A549 (cell line): ENCODE data around the gene WDFY2. TPM values are rescaled to one million over a fixed set of nuclear protein-coding genes. Genes with fewer than 3 reads are reported as not detected.

ENCODE experiments used
- ATAC-seq, 2 experiments: fragments of 200-7000 bp in 1 of 2; fragments of >200 bp in 1 of 2; cut with Nextera tagmentation in 1 of 2; cut with Tn5 transposase in 1 of 2; 3 replicates each; pipeline versions ENCODE4 v1.8.0 to v1.9.1; 2018 to 2020; ENCODE audit warnings: mild to moderate bottlenecking in 1 of 2, moderate library complexity in 1 of 2
- CTCF ChIA-PET: fragments of 300-600 bp; sonication (Branson Sonifier 250); formaldehyde crosslinking; extraction: SDS; loops from one replicate; lab custom pipeline; 2021; ENCODE audit warnings: antibody characterized with exemption, inconsistent platforms; lab: Yijun Ruan, JAX
- POLR2A ChIA-PET: fragments of 350-600 bp; formaldehyde crosslinking; extraction: SDS; loops from one replicate; lab custom pipeline; 2021; ENCODE audit warnings: antibody characterized with exemption, inconsistent platforms; lab: Yijun Ruan, JAX
- DNase-seq, 2 experiments: peaks; one replicate each; pipeline versions ENCODE4 v3.0.0 to v3.0.0-alpha.2; 2011 to 2016; ENCODE audit warnings: low read depth in 1 of 2, low spot score in 1 of 2
- FAIRE-seq: peaks from 2 replicates; lab custom pipeline; 2011; peaks lifted over from hg19 to GRCh38; lab: Jason Lieb, UNC
- H3K27ac ChIP-seq, 2 experiments: fragments of >200 bp; sonication (Bioruptor Twin); formaldehyde crosslinking; 3 replicates each; pipeline ENCODE4 v1.5.1; 2016 to 2017
- H3K4me1 ChIP-seq: fragments of >200 bp; sonication (Bioruptor Twin); formaldehyde crosslinking; 3 replicates; pipeline ENCODE4 v1.6.1; 2016
- H3K4me2 ChIP-seq: fragments of >200 bp; sonication (Bioruptor Twin); formaldehyde crosslinking; 3 replicates; pipeline ENCODE4 v1.6.1; 2016
- H3K4me3 ChIP-seq: fragments of >200 bp; sonication (Bioruptor Twin); formaldehyde crosslinking; 3 replicates; pipeline ENCODE4 v1.5.1; 2016
- H3K9me3 ChIP-seq: fragments of >200 bp; sonication (Bioruptor Twin); formaldehyde crosslinking; 3 replicates; pipeline ENCODE4 v1.6.1; 2016
- CEBPB ChIP-seq, 2 experiments: fragments of >200 bp in 1 of 2; sonication (Bioruptor Twin) in 1 of 2; formaldehyde crosslinking in 1 of 2; IDR thresholded peaks; 2 replicates each; pipeline ENCODE4 v1.6.1; 2012 to 2016
- FOSL2 ChIP-seq, 2 experiments: fragments of 450-650 bp in 1 of 2; fragments of >200 bp in 1 of 2; sonication (Bioruptor Twin) in 1 of 2; formaldehyde crosslinking; IDR thresholded peaks; 2 replicates each; pipeline versions ENCODE4 v1.5.0 to v1.6.1; 2016 to 2020; ENCODE audit warnings: mild to moderate bottlenecking in 1 of 2, moderate library complexity in 1 of 2
- HDAC2 ChIP-seq: fragments of 200-600 bp; sonication (generic); IDR thresholded peaks from 2 replicates; pipeline ENCODE4 v1.6.1; 2016
- JUNB ChIP-seq: fragments of >200 bp; sonication (Bioruptor Twin); formaldehyde crosslinking; IDR thresholded peaks from 2 replicates; pipeline ENCODE4 v1.6.1; 2016
- KDM1A ChIP-seq: fragments of 200-600 bp; sonication (generic); IDR thresholded peaks from 2 replicates; pipeline ENCODE4 v1.6.1; 2016; ENCODE audit warnings: low read depth, mild to moderate bottlenecking
- MAFK ChIP-seq: fragments of 450-650 bp; IDR thresholded peaks from 2 replicates; pipeline ENCODE4 v1.6.1; 2014; ENCODE audit not compliant: partially characterized antibody
- NFE2L2 ChIP-seq: fragments of 150-350 bp; conservative IDR thresholded peaks from 2 replicates; pipeline ENCODE4 v1.6.1; 2014; ENCODE audit warnings: low read length
- NR3C1 ChIP-seq: fragments of >200 bp; sonication (Bioruptor Twin); formaldehyde crosslinking; IDR thresholded peaks from 3 replicates; pipeline ENCODE4 v1.6.1; 2017
- POLR2A ChIP-seq: IDR thresholded peaks from 2 replicates; pipeline ENCODE4 v1.6.1; 2012; ENCODE audit warnings: mild to moderate bottlenecking, low read length
- RAD21 ChIP-seq, 2 experiments: fragments of >200 bp in 1 of 2; sonication (Bioruptor Twin) in 1 of 2; formaldehyde crosslinking in 1 of 2; IDR thresholded peaks in 1 of 2; conservative IDR thresholded peaks in 1 of 2; 2 replicates in 1 of 2; 3 replicates in 1 of 2; pipeline ENCODE4 v1.6.1; 2012 to 2018; ENCODE audit warnings: inconsistent platforms in 1 of 2
- RCOR1 ChIP-seq: fragments of 150-350 bp; IDR thresholded peaks from 2 replicates; pipeline ENCODE4 v1.6.1; 2014; ENCODE audit warnings: antibody characterized with exemption, low read length, low read depth
- RNF2 ChIP-seq: fragments of 200-600 bp; sonication (generic); IDR thresholded peaks from 2 replicates; pipeline ENCODE4 v1.6.1; 2016; ENCODE audit warnings: low read depth, mild to moderate bottlenecking, antibody characterized with exemption, moderate library complexity, borderline replicate concordance
- SREBF2 ChIP-seq: fragments of 450-650 bp; IDR thresholded peaks from 2 replicates; pipeline ENCODE4 v1.6.1; 2014; ENCODE audit warnings: mild to moderate bottlenecking, moderate library complexity
- ZC3H11A ChIP-seq: fragments of 450-650 bp; IDR thresholded peaks from 2 replicates; pipeline ENCODE4 v1.6.1; 2014; ENCODE audit warnings: antibody characterized with exemption, mild to moderate bottlenecking
- WGBS: methylation state at CpG from one replicate; pipeline ENCODE4 v1.1.6; 2017; ENCODE audit errors: missing lambda C conversion rate; 5-methylcytosine and 5-hydroxymethylcytosine counted together
- polyA plus RNA-seq, 4 experiments: library from polyadenylated mRNA; depleted of rRNA in 3 of 4; stranded (reverse); fragments of >200 nt; fragmentation: RNase III in 1 of 4; extraction: RNeasy Plus Mini Kit Qiagen cat#74134 plus additional on column Dnase treatment in 1 of 4; gene quantifications; 2 replicates in 3 of 4; 3 replicates in 1 of 4; pipeline ENCODE4 v1.2.3, GENCODE V29; 2011 to 2017
- TF ChIP-seq, protein P1 (sequence below): IDR thresholded peaks from 2 replicates; pipeline ENCODE4 v1.6.1; 2012
- TF ChIP-seq, protein P2 (sequence below): fragments of >200 bp; sonication (Bioruptor Twin); formaldehyde crosslinking; IDR thresholded peaks from 3 replicates; pipeline ENCODE4 v1.6.1; 2016
- TF ChIP-seq, protein P3 (sequence below): fragments of 450-650 bp; IDR thresholded peaks from 2 replicates; pipeline ENCODE4 v1.6.1; 2014; ENCODE audit warnings: antibody characterized with exemption
- TF ChIP-seq, protein P4 (sequence below): IDR thresholded peaks from 2 replicates; pipeline ENCODE4 v1.6.1; 2012

The WDFY2 gene
- polyA plus RNA-seq, 2 of the 4 experiments (the other 2 are of a cell fraction) = 5.2 to 8.5 TPM

DNA sequence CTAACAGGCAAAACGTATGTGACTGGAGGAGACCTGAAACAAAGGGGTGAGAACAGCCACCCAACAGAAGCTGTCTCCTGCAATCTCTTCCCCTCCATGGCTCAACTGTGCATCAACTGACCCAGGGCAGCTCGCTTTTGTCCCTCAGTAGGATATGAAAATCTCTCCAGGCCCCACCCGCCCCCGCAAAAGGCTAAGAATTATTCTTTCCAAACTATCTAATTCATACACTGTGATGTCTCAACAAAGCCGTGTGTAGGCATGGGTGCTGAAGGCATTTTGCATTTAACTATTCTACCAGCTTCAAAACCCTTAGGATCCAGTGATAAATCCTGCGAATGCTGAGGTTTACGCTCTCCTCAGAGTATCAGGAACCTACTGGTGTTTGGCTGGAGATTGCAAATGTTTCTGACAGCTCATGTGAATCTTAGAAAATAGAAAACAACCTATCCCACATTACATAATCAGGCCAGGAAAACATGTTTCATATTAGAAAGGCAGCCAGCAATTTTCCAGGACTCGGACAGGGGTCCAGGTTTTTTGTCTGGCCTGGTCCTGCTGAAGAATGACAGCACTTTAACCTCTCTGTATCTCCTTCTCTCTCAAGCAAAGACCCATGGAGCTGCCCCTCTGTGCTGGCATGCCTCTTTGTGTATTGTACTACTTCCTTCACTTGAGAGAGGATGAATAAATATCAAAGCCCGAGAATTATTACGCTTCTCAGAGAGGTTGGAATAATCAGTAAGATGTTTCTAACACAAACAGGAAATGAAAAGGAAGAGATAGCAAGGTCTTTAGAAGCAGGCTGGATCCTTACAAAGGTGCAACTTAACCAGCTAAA, 202.4 kb downstream of the WDFY2 start:
- no peak for TF ChIP-seq CEBPB (IDR thresholded peaks at IDR 0.05)
- TF ChIP-seq NR3C1 = no peak
- TF ChIP-seq SREBF2 = no peak
- TF ChIP-seq RNF2 = no peak
- no peak for TF ChIP-seq NFE2L2
- TF ChIP-seq RAD21 (conservative IDR thresholded peaks at IDR 0.05 in 1 of 2, IDR thresholded peaks at IDR 0.05 in 1 of 2) = no peak
- no peak for TF ChIP-seq KDM1A
- TF ChIP-seq, protein P1, sequence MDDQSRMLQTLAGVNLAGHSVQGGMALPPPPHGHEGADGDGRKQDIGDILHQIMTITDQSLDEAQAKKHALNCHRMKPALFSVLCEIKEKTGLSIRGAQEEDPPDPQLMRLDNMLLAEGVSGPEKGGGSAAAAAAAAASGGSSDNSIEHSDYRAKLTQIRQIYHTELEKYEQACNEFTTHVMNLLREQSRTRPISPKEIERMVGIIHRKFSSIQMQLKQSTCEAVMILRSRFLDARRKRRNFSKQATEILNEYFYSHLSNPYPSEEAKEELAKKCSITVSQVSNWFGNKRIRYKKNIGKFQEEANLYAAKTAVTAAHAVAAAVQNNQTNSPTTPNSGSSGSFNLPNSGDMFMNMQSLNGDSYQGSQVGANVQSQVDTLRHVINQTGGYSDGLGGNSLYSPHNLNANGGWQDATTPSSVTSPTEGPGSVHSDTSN = no peak
- TF ChIP-seq, protein P2, sequence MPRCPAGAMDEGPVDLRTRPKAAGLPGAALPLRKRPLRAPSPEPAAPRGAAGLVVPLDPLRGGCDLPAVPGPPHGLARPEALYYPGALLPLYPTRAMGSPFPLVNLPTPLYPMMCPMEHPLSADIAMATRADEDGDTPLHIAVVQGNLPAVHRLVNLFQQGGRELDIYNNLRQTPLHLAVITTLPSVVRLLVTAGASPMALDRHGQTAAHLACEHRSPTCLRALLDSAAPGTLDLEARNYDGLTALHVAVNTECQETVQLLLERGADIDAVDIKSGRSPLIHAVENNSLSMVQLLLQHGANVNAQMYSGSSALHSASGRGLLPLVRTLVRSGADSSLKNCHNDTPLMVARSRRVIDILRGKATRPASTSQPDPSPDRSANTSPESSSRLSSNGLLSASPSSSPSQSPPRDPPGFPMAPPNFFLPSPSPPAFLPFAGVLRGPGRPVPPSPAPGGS = no peak
- no peak for TF ChIP-seq POLR2A
- no peak for TF ChIP-seq RCOR1
- TF ChIP-seq HDAC2 = no peak
- TF ChIP-seq, protein P3, sequence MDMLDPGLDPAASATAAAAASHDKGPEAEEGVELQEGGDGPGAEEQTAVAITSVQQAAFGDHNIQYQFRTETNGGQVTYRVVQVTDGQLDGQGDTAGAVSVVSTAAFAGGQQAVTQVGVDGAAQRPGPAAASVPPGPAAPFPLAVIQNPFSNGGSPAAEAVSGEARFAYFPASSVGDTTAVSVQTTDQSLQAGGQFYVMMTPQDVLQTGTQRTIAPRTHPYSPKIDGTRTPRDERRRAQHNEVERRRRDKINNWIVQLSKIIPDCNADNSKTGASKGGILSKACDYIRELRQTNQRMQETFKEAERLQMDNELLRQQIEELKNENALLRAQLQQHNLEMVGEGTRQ = no peak
- 83% methylated on average over 10 of the region's 10 CpGs for WGBS
- Histone ChIP-seq H3K27ac (no peak overlapping the region), H3K4me2 (no peak overlapping the region), H3K4me3 (no peak overlapping the region), H3K4me1 (no peaks in the 10 kb centered on the region), H3K9me3 (no peaks in the 10 kb centered on the region)
- no peak for DNase-seq
- ATAC-seq = no peak
- CTCF ChIA-PET = interaction anchor here (0.6 to 6.6 kb wide), 5 partner anchors 9 to 455 kb away, joined by 3 to 33 read pairs (median 3); no protein-coding TSS in a partner anchor
- no peak for FAIRE-seq
- POLR2A ChIA-PET = interaction anchor here (1.0 kb wide), 1 partner anchor 334 kb away, joined by 3 read pairs; the partner anchor contains the start of gene INTS6

DNA sequence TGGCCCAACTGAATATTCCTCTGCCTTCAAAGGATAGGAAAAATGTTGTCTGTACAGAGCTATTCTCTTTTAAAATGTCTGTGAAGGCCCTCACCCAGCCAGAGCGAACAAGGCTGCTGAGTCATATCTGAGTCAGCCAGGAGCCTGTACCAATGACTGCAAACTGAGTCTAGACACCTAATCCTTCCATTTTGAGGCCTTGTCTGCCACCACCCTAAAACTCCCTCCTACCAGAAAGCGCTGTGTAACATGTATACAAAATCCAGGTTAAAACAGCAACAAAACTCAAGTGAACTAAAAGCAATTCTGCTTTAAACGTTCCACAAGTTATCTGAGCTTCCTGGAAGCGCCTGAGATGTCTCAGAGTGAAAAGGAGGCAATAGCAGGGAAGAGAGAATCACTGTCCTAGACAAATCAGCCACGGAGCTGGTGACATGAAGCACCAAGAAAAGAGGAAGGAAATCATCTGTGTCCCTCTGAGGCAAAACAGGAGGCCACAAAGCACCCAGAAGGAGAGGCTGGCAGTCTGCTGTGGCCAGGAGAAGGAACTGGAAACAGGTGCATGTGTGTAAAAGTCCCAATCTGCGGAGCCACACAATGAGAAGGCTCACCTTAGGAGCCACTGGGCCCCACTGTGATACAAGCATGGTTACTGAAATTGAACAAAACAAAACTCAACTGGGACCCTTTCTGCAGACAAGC, 209.5 kb downstream of the WDFY2 start:
- TF ChIP-seq JUNB (0 out of 2 replicates have a peak, but pooled peaks have one; percentile 41), MAFK (peak; percentile 35), ZC3H11A (no peak), FOSL2 (IDR thresholded peaks at IDR 0.05) (peak; percentile 40; the same call in 1 of the 2 replicates), FOSL2 (CRISPR knock-in tag; IDR thresholded peaks at IDR 0.05) (peak; percentile 70)
- TF ChIP-seq, protein P4, sequence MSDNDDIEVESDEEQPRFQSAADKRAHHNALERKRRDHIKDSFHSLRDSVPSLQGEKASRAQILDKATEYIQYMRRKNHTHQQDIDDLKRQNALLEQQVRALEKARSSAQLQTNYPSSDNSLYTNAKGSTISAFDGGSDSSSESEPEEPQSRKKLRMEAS = 0 out of 2 replicates have a peak, but pooled peaks have one; percentile 41
- peak; percentile 68 to 77; a peak in 4 of 6 replicates for ATAC-seq
- Histone ChIP-seq H3K4me3 (no peak overlapping the region), H3K4me2 (peak overlapping the region; percentile 23), H3K27ac (peak overlapping the region; percentile 66 to 82), H3K9me3 (no peaks in the 10 kb centered on the region), H3K4me1 (peaks cover 13% of the 10 kb centered on the region)
- ChIA-PET POLR2A (interaction anchor here (1.6 kb wide), 1 partner anchor 341 kb away, joined by 4 read pairs; the partner anchor contains the start of gene INTS6), CTCF (interaction anchor here (1.0 to 1.4 kb wide), 2 partner anchors 8 to 208 kb away, joined by 3 read pairs; no protein-coding TSS in a partner anchor)
- no peak for FAIRE-seq
- DNase-seq = peak in 1 of 2 experiments; percentile 53
- 58% methylated on average over 6 of the region's 6 CpGs for WGBS
